Gastrocnemius medialis (tissue), 4 donors: ENCODE measurements around the gene USP21.

Source experiments
- POLR2A ChIP-seq, 2 donors: fragments of 450-650 bp; IDR thresholded peaks; one replicate each; pipeline ENCODE4 v1.6.1; 2017; ENCODE audit warnings: antibody characterized with exemption in 2 of 2, mild to moderate bottlenecking in 2 of 2, moderate library complexity in 2 of 2
- TF ChIP-seq, protein P1 (sequence below), 5 experiments: fragments of 450-650 bp in 3 of 5; fragments of 200-600 bp in 2 of 5; sonication (generic) in 2 of 5; IDR thresholded peaks in 4 of 5; conservative IDR thresholded peaks in 1 of 5; 1 replicate in 4 of 5; 2 replicates in 1 of 5; pipeline ENCODE4 v1.5.1; 2016 to 2019; ENCODE audit warnings: antibody characterized with exemption in 5 of 5, mild to moderate bottlenecking in 3 of 5, moderate library complexity in 3 of 5

DNA sequence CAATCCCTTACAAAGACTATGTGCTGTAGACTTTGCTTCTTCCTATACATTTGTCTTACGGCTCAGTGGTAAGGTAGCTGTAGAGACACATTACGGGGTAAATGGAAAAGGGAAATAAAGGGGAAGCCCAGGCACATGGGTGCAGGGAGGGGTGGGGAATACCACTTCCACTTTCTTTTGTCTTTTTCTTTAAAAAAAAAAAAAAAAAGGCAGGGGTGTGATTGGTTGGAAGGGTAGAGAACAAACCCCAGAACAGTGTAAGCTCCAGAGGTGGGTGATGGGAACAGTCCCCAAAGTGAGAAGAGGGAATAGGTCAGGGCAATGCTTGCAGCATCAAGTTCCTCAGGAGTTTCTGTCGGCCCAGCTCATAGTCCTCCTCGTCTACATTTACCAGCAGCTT lies 37.5 kb upstream of the USP21 start:
- TF ChIP-seq, protein P1, sequence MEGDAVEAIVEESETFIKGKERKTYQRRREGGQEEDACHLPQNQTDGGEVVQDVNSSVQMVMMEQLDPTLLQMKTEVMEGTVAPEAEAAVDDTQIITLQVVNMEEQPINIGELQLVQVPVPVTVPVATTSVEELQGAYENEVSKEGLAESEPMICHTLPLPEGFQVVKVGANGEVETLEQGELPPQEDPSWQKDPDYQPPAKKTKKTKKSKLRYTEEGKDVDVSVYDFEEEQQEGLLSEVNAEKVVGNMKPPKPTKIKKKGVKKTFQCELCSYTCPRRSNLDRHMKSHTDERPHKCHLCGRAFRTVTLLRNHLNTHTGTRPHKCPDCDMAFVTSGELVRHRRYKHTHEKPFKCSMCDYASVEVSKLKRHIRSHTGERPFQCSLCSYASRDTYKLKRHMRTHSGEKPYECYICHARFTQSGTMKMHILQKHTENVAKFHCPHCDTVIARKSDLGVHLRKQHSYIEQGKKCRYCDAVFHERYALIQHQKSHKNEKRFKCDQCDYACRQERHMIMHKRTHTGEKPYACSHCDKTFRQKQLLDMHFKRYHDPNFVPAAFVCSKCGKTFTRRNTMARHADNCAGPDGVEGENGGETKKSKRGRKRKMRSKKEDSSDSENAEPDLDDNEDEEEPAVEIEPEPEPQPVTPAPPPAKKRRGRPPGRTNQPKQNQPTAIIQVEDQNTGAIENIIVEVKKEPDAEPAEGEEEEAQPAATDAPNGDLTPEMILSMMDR (IDR thresholded peaks at IDR 0.05 in 4 of 5, conservative IDR thresholded peaks at IDR 0.05 in 1 of 5), result no peak
- no peak for TF ChIP-seq POLR2A (IDR thresholded peaks at IDR 0.05)
